Endothelial cell (in vitro differentiated cells): ENCODE measurements around the gene MORC3. TPM values are rescaled to one million over a fixed set of nuclear protein-coding genes. Genes with fewer than 3 reads are reported as not detected.
"Not testable (repeated sequence)": the region's sequence is repeated elsewhere in the genome, so short reads cannot be mapped to it uniquely, and the experiment has no call there.

Experiments
- DNase-seq: peaks from one replicate; pipeline ENCODE4 v3.0.0; 2021; ENCODE audit warnings: low spot score
- H3K27ac Mint-ChIP-seq: one replicate; pipeline ENCODE4 v1.8.0; 2021; ENCODE audit warnings: mixed read lengths, inconsistent platforms; ENCODE audit not compliant: unreplicated experiment
- H3K27me3 Mint-ChIP-seq: one replicate; pipeline ENCODE4 v1.8.0; 2021; ENCODE audit warnings: mild to moderate bottlenecking, moderate library complexity, mixed read lengths, inconsistent platforms; ENCODE audit not compliant: unreplicated experiment
- H3K36me3 Mint-ChIP-seq: one replicate; pipeline ENCODE4 v1.8.0; 2021; ENCODE audit warnings: mild to moderate bottlenecking, low read depth, mixed read lengths, inconsistent platforms; ENCODE audit not compliant: unreplicated experiment
- H3K4me1 Mint-ChIP-seq: one replicate; pipeline ENCODE4 v1.8.0; 2021; ENCODE audit warnings: mild to moderate bottlenecking, mixed read lengths, inconsistent platforms; ENCODE audit not compliant: unreplicated experiment
- H3K4me3 Mint-ChIP-seq: one replicate; pipeline ENCODE4 v1.8.0; 2021; ENCODE audit warnings: mild to moderate bottlenecking, mixed read lengths, inconsistent platforms; ENCODE audit not compliant: unreplicated experiment
- H3K9me3 Mint-ChIP-seq: one replicate; pipeline ENCODE4 v1.8.0; 2021; ENCODE audit warnings: mixed read lengths, inconsistent platforms; ENCODE audit not compliant: unreplicated experiment
- CTCF ChIP-seq: fragments of 200-600 bp; sonication (generic); IDR thresholded peaks from one replicate; pipeline ENCODE4 v1.5.0; 2021; ENCODE audit warnings: antibody characterized with exemption; ENCODE audit not compliant: unreplicated experiment
- long read RNA-seq: library from polyadenylated mRNA; unstranded; transcript quantifications from one replicate; pipeline ENCODE4 v2.0.0, GENCODE V29; 2020; ENCODE audit not compliant: unreplicated experiment
- total RNA-seq: library from RNA; stranded (reverse); fragmentation: NEBNext Ultra II Directional; extraction: Animal tissue kit (Norgen Biotek cat#: 25700); gene quantifications from one replicate; pipeline ENCODE4 v1.2.1, GENCODE V29; 2021; ENCODE audit not compliant: unreplicated experiment

The MORC3 gene
- total RNA-seq = 43.0 TPM
- long read RNA-seq, partial matches to known transcripts = 1 of 2 reads
- long read RNA-seq, other reads (novel, unspliced or antisense) = 1 of 2 reads

- Mint-ChIP-seq H3K27ac (peak within 1 kb of the TSS; percentile 97), H3K36me3 (peaks cover 9% of the 10 kb centered on the region), H3K27me3 (peaks cover 7% of the 10 kb centered on the region), H3K4me1 (peaks cover 25% of the 10 kb centered on the region), H3K4me3 (peak within 1 kb of the TSS; percentile 97), H3K9me3 (no peaks in the 10 kb centered on the region)
- TF ChIP-seq CTCF = no peak
- DNase-seq = peak; percentile 98
Measured at GRCh38 chr21:36319767-36320420, at the start of gene MORC3. Gene MORC3, plus strand, starts transcription at chr21:36320197. Its CDS starts 68 bp downstream, at chr21:36320265.

GRCh38 chr21:36270786-36271695 lies 49.0 kb upstream of the MORC3 start:
- not testable (repeated sequence) for H3K27ac Mint-ChIP-seq, H3K9me3 Mint-ChIP-seq, H3K27me3 Mint-ChIP-seq, H3K4me3 Mint-ChIP-seq, H3K36me3 Mint-ChIP-seq, DNase-seq, H3K4me1 Mint-ChIP-seq

GRCh38 chr21:36274128-36274527 lies 45.9 kb upstream of the MORC3 start:
- H3K4me3 Mint-ChIP-seq = no peak overlapping the region
- peaks cover 1% of the 10 kb centered on the region for H3K27me3 Mint-ChIP-seq
- no peak overlapping the region for H3K27ac Mint-ChIP-seq
- TF ChIP-seq CTCF = no peak
- H3K36me3 Mint-ChIP-seq = no peaks in the 10 kb centered on the region
- DNase-seq = no peak
- H3K4me1 Mint-ChIP-seq = peaks cover 11% of the 10 kb centered on the region
- no peaks in the 10 kb centered on the region for H3K9me3 Mint-ChIP-seq

- H3K27me3 Mint-ChIP-seq = no peaks in the 10 kb centered on the region
- DNase-seq = no peak
- no peaks in the 10 kb centered on the region for H3K9me3 Mint-ChIP-seq
- no peak overlapping the region for H3K4me3 Mint-ChIP-seq
- no peak overlapping the region for H3K27ac Mint-ChIP-seq
- no peaks in the 10 kb centered on the region for H3K36me3 Mint-ChIP-seq
- peaks cover 6% of the 10 kb centered on the region for H3K4me1 Mint-ChIP-seq
- no peak for TF ChIP-seq CTCF
Measured at GRCh38 chr21:36282568-36283230, 37.3 kb upstream of the MORC3 start.

GRCh38 chr21:36283231-36283622 lies 36.8 kb upstream of the MORC3 start:
- not testable (repeated sequence) for H3K36me3 Mint-ChIP-seq, H3K4me3 Mint-ChIP-seq, H3K27me3 Mint-ChIP-seq, DNase-seq, H3K4me1 Mint-ChIP-seq, H3K9me3 Mint-ChIP-seq, H3K27ac Mint-ChIP-seq
